ENCODE results near the gene DRG1.
"Not testable (repeated sequence)": the region's sequence is repeated elsewhere in the genome, so short reads cannot be mapped to it uniquely, and the experiment has no call there.

DRG1 gene

GRCh38 chr22:31442768-31443489 is 43.5 kb downstream of the DRG1 start:
- no peak for DNase-seq (ENCODE audit: low read depth in 2 of 2)

GRCh38 chr22:31443516-31443915 is 44.1 kb downstream of the DRG1 start:
- DNase-seq (ENCODE audit: low read depth in 2 of 2): no peak

GRCh38 chr22:31445642-31446041 is 46.2 kb downstream of the DRG1 start:
- DNase-seq (ENCODE audit: low read depth in 2 of 2): no peak

- no peak for DNase-seq (ENCODE audit: low read depth in 2 of 2)
These were observed 46.8 kb downstream of the DRG1 start for GRCh38 chr22:31446208-31446607.

GRCh38 chr22:31446767-31447166 is 47.4 kb downstream of the DRG1 start:
- DNase-seq (ENCODE audit: low read depth in 2 of 2): no peak

- DNase-seq (ENCODE audit: low read depth in 2 of 2): no peak
These were observed 47.9 kb downstream of the DRG1 start for GRCh38 chr22:31447337-31447736.

- DNase-seq (ENCODE audit: low read depth in 2 of 2): no peak
These were observed 49.0 kb downstream of the DRG1 start for GRCh38 chr22:31448382-31448781.

GRCh38 chr22:31449506-31449905 is 50.1 kb downstream of the DRG1 start:
- DNase-seq (ENCODE audit: low read depth in 2 of 2): no peak

- DNase-seq (ENCODE audit: low read depth in 2 of 2): no peak
These were observed 52.5 kb downstream of the DRG1 start for GRCh38 chr22:31451709-31452571.

- DNase-seq (ENCODE audit: low read depth in 2 of 2): no peak
These were observed 62.3 kb downstream of the DRG1 start for GRCh38 chr22:31461699-31462098.

GRCh38 chr22:31465307-31465706 is 65.9 kb downstream of the DRG1 start:
- DNase-seq (ENCODE audit: low read depth in 2 of 2): no peak

GRCh38 chr22:31474743-31475142 is 75.3 kb downstream of the DRG1 start:
- DNase-seq (ENCODE audit: low read depth in 2 of 2): no peak

- no peak for DNase-seq (ENCODE audit: low read depth in 2 of 2)
These were observed 76.4 kb downstream of the DRG1 start for GRCh38 chr22:31475800-31476199.

- no peak for DNase-seq (ENCODE audit: low read depth in 2 of 2)
These were observed 77.9 kb downstream of the DRG1 start for GRCh38 chr22:31477329-31477728.

GRCh38 chr22:31481129-31481528 is 81.7 kb downstream of the DRG1 start:
- DNase-seq (ENCODE audit: low read depth in 2 of 2): no peak

- not testable (repeated sequence) for DNase-seq (ENCODE audit: low read depth in 2 of 2)
These were observed 83.1 kb downstream of the DRG1 start for GRCh38 chr22:31482470-31482869.

All from activated CD4-positive, alpha-beta T cell treated with anti-CD3 and anti-CD28 coated beads for 24 hours (primary cell).